Muscle layer of colon (tissue), 2 donors: ENCODE data around the gene OSBPL9.

Source experiments
- H3K27ac ChIP-seq: one replicate; pipeline ENCODE4 v1.7.0; 2013; ENCODE audit warnings: low read depth, mild to moderate bottlenecking, low read length, moderate library complexity
- H3K27me3 ChIP-seq, 2 donors: one replicate each; pipeline ENCODE4 v1.7.0; 2013; ENCODE audit warnings: low read length in 2 of 2, mild to moderate bottlenecking in 2 of 2; ENCODE audit not compliant: insufficient read depth in 2 of 2, control insufficient read depth in 1 of 2
- H3K36me3 ChIP-seq: one replicate; pipeline ENCODE4 v1.7.0; 2013; ENCODE audit warnings: mild to moderate bottlenecking, low read length; ENCODE audit not compliant: insufficient read depth
- H3K4me1 ChIP-seq: one replicate; pipeline ENCODE4 v1.7.0; 2013; ENCODE audit warnings: mild to moderate bottlenecking, low read length; ENCODE audit not compliant: insufficient read depth
- H3K4me3 ChIP-seq, 2 donors: one replicate each; pipeline ENCODE4 v1.7.0; 2013; ENCODE audit warnings: low read length in 2 of 2, low read depth in 1 of 2, mild to moderate bottlenecking in 1 of 2, moderate library complexity in 1 of 2
- H3K9ac ChIP-seq: one replicate; pipeline ENCODE4 v1.7.0; 2013; ENCODE audit warnings: low read length
- H3K9me3 ChIP-seq: one replicate; pipeline ENCODE4 v1.7.0; 2013; ENCODE audit warnings: mild to moderate bottlenecking, low read length
- donor health status: abdominal sarcoma.
- donor health status: Adenocarcinoma of cecum.

OSBPL9 gene

GRCh38 chr1:51671527-51672325, 54.8 kb downstream of the OSBPL9 start:
- Histone ChIP-seq H3K27ac (no peak overlapping the region), H3K4me1 (peaks cover 27% of the 10 kb centered on the region), H3K4me3 (no peak overlapping the region), H3K36me3 (no peaks in the 10 kb centered on the region), H3K27me3 (no peaks in the 10 kb centered on the region), H3K9ac (no peak overlapping the region), H3K9me3 (no peaks in the 10 kb centered on the region)

- Histone ChIP-seq H3K27me3 (no peaks in the 10 kb centered on the region), H3K36me3 (no peaks in the 10 kb centered on the region), H3K4me3 (no peak overlapping the region), H3K9me3 (no peaks in the 10 kb centered on the region), H3K27ac (no peak overlapping the region), H3K9ac (no peak overlapping the region), H3K4me1 (peaks cover 25% of the 10 kb centered on the region)
These were observed 56.4 kb downstream of the OSBPL9 start for GRCh38 chr1:51673279-51673678.

- Histone ChIP-seq H3K36me3 (no peaks in the 10 kb centered on the region), H3K27ac (no peak overlapping the region), H3K27me3 (no peaks in the 10 kb centered on the region), H3K4me3 (no peak overlapping the region), H3K9me3 (no peaks in the 10 kb centered on the region), H3K9ac (no peak overlapping the region), H3K4me1 (peaks cover 8% of the 10 kb centered on the region)
These were observed 58.4 kb downstream of the OSBPL9 start for GRCh38 chr1:51675177-51675780.

- Histone ChIP-seq H3K9me3 (no peaks in the 10 kb centered on the region), H3K27me3 (no peaks in the 10 kb centered on the region), H3K4me3 (no peak overlapping the region), H3K36me3 (no peaks in the 10 kb centered on the region), H3K4me1 (no peaks in the 10 kb centered on the region), H3K27ac (no peak overlapping the region), H3K9ac (no peak overlapping the region)
These were observed 62.5 kb downstream of the OSBPL9 start for GRCh38 chr1:51679435-51679834.

- H3K9ac ChIP-seq, result no peak overlapping the region
These were observed 67.9 kb downstream of the OSBPL9 start for GRCh38 chr1:51684776-51685175.

GRCh38 chr1:51686450-51686849, 69.6 kb downstream of the OSBPL9 start:
- no peaks in the 10 kb centered on the region for H3K9me3 ChIP-seq
- H3K4me3 ChIP-seq, result no peak overlapping the region
- no peaks in the 10 kb centered on the region for H3K36me3 ChIP-seq
- peaks cover 21% of the 10 kb centered on the region for H3K4me1 ChIP-seq
- H3K27me3 ChIP-seq, result no peaks in the 10 kb centered on the region
- no peak overlapping the region for H3K27ac ChIP-seq
- no peak overlapping the region for H3K9ac ChIP-seq

More at GRCh38 chr1:51684776-51685175, 67.9 kb downstream of the OSBPL9 start:
- no peak overlapping the region for H3K4me3 ChIP-seq
- no peaks in the 10 kb centered on the region for H3K27me3 ChIP-seq
- H3K9me3 ChIP-seq, result no peaks in the 10 kb centered on the region
- H3K27ac ChIP-seq, result no peak overlapping the region
- H3K4me1 ChIP-seq, result peaks cover 11% of the 10 kb centered on the region
- no peaks in the 10 kb centered on the region for H3K36me3 ChIP-seq

- H3K27me3 ChIP-seq, result no peaks in the 10 kb centered on the region
- no peaks in the 10 kb centered on the region for H3K36me3 ChIP-seq
- no peak overlapping the region for H3K9ac ChIP-seq
- no peak overlapping the region for H3K27ac ChIP-seq
- H3K4me3 ChIP-seq, result no peak overlapping the region
- no peaks in the 10 kb centered on the region for H3K9me3 ChIP-seq
- peaks cover 21% of the 10 kb centered on the region for H3K4me1 ChIP-seq
These were observed 72.2 kb downstream of the OSBPL9 start for GRCh38 chr1:51689075-51689440.

- Histone ChIP-seq H3K27me3 (no peaks in the 10 kb centered on the region), H3K4me1 (peaks cover 21% of the 10 kb centered on the region), H3K9me3 (no peaks in the 10 kb centered on the region), H3K27ac (no peak overlapping the region), H3K9ac (no peak overlapping the region), H3K4me3 (no peak overlapping the region), H3K36me3 (no peaks in the 10 kb centered on the region)
These were observed 72.8 kb downstream of the OSBPL9 start for GRCh38 chr1:51689643-51690042.

- H3K27me3 ChIP-seq, result no peaks in the 10 kb centered on the region
- H3K9me3 ChIP-seq, result no peaks in the 10 kb centered on the region
- H3K36me3 ChIP-seq, result no peaks in the 10 kb centered on the region
- no peak overlapping the region for H3K4me3 ChIP-seq
- peaks cover 24% of the 10 kb centered on the region for H3K4me1 ChIP-seq
- H3K9ac ChIP-seq, result no peak overlapping the region
- H3K27ac ChIP-seq, result no peak overlapping the region
These were observed 73.5 kb downstream of the OSBPL9 start for GRCh38 chr1:51690285-51690961.

GRCh38 chr1:51691920-51692319, 75.0 kb downstream of the OSBPL9 start:
- no peaks in the 10 kb centered on the region for H3K9me3 ChIP-seq
- H3K27me3 ChIP-seq, result no peaks in the 10 kb centered on the region
- H3K9ac ChIP-seq, result no peak overlapping the region
- no peak overlapping the region for H3K4me3 ChIP-seq
- H3K4me1 ChIP-seq, result peaks cover 30% of the 10 kb centered on the region
- H3K36me3 ChIP-seq, result no peaks in the 10 kb centered on the region
- H3K27ac ChIP-seq, result no peak overlapping the region

- H3K9ac ChIP-seq, result no peak overlapping the region
- H3K27ac ChIP-seq, result no peak overlapping the region
- H3K9me3 ChIP-seq, result no peaks in the 10 kb centered on the region
- H3K4me3 ChIP-seq, result no peak overlapping the region
- no peaks in the 10 kb centered on the region for H3K36me3 ChIP-seq
- H3K4me1 ChIP-seq, result peaks cover 30% of the 10 kb centered on the region
- no peaks in the 10 kb centered on the region for H3K27me3 ChIP-seq
These were observed 76.7 kb downstream of the OSBPL9 start for GRCh38 chr1:51693419-51694155.
